Endothelial cell of umbilical vein (primary cell): ENCODE measurements around the gene EEFSEC. TPM values are rescaled to one million over a fixed set of nuclear protein-coding genes. Genes with fewer than 3 reads are reported as not detected.

Experiments
- polyA plus RNA-seq, 4 experiments: library from polyadenylated mRNA; depleted of rRNA in 3 of 4; stranded (reverse) in 3 of 4; unstranded in 1 of 4; fragments of >200 nt; gene quantifications; 2 replicates each; pipeline versions ENCODE4 v1.2.1 to v1.2.3, GENCODE V29; 2011 to 2012; ENCODE audit warnings: missing spikeins in 1 of 4
- small RNA-seq: library from RNA; depleted of rRNA; stranded (forward); fragments of <200 nt; gene quantifications from one replicate; pipeline ENCODE3, GENCODE V24; 2012; ENCODE audit warnings: low replicate concordance, low read depth; ENCODE audit not compliant: insufficient read depth, insufficient read length
- total RNA-seq: library from RNA; stranded (reverse); gene quantifications from 2 replicates; pipeline ENCODE4 v1.2.3, GENCODE V29; 2021

The EEFSEC gene
- total and polyA plus RNA-seq, 2 donors (not counting 3 experiments of a cell fraction or from before 2014, with no cell fraction given): 13.1 to 14.5 TPM

Small RNA genes lying within 50 kb of the gene (small RNA-seq; reads per million reads assigned to genes)
- gene RNU6-823P: not detected

Other genes starting within 250 kb of the EEFSEC start
- gene KBTBD12, start 238.2 kb upstream of the EEFSEC start, total RNA-seq: not detected in 2 replicates
- gene KBTBD12, start 238.2 kb upstream of the EEFSEC start, polyA plus RNA-seq: not detected in 2 replicates
- 280 and 312 TPM in 2 replicates for gene SEC61A1, start 101.0 kb upstream of the EEFSEC start, total RNA-seq
- gene SEC61A1, start 101.0 kb upstream of the EEFSEC start, polyA plus RNA-seq: 307 and 338 TPM in 2 replicates
- 57.0 and 58.5 TPM in 2 replicates for gene RUVBL1, start 29.7 kb upstream of the EEFSEC start, total RNA-seq
- 42.9 and 52.5 TPM in 2 replicates for gene RUVBL1, start 29.7 kb upstream of the EEFSEC start, polyA plus RNA-seq